GM12891 (cell line): ENCODE results near the gene HSPBP1.

ENCODE experiments used
- PAX5 ChIP-seq: IDR thresholded peaks from 2 replicates; pipeline ENCODE4 v1.6.1; 2011; ENCODE audit warnings: low read length, moderate library complexity, mild to moderate bottlenecking; ENCODE audit not compliant: insufficient read depth, severe bottlenecking
- POLR2A ChIP-seq: IDR thresholded peaks from 2 replicates; pipeline ENCODE4 v1.6.1; 2011; ENCODE audit warnings: low read depth, low read length, control low read depth
- POLR2AphosphoS5 ChIP-seq: IDR thresholded peaks from 2 replicates; pipeline ENCODE4 v1.6.1; 2011; ENCODE audit warnings: low read depth, low read length, control low read depth
- SPI1 ChIP-seq: IDR thresholded peaks from 2 replicates; pipeline ENCODE4 v1.6.1; 2011; ENCODE audit warnings: low read depth, low read length, control low read depth
- TAF1 ChIP-seq: IDR thresholded peaks from 2 replicates; pipeline ENCODE4 v1.6.1; 2011; ENCODE audit warnings: low read depth, low read length, control low read depth

DNA sequence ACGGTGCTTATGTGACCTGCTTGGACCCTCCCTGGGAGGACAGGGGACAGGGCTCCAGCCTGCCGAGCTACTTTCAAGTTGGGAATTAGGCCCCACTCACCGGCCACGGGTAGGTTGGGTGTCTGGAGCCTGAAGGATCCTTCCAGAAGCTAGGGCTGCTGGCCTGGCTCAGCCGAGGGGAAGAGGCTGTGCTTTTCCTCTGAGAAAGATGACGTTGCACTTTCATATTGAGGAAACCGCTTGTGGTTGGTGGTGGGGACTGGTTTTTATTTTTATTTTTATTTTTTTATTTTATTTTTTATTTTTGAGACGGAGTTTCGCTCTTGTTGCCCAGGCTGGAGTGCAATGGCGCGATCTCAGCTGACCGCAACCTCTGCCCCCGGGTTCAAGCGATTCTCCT is 45.3 kb upstream of the HSPBP1 start, which contains the start of gene TMEM150B:
- TF ChIP-seq POLR2A = no peak
- no peak for TF ChIP-seq POLR2AphosphoS5
- no peak for TF ChIP-seq TAF1
- TF ChIP-seq SPI1 = no peak
- TF ChIP-seq PAX5 = no peak
